ENCODE results near the gene PAM.

GRCh38 chr5:102792705-102793104 is 37.6 kb downstream of the PAM start:
- TF ChIP-seq POLR2A (IDR thresholded peaks at IDR 0.05) (no peak), POLR2AphosphoS5 (IDR thresholded peaks at IDR 0.05) (no peak)
- TF ChIP-seq, protein P1, sequence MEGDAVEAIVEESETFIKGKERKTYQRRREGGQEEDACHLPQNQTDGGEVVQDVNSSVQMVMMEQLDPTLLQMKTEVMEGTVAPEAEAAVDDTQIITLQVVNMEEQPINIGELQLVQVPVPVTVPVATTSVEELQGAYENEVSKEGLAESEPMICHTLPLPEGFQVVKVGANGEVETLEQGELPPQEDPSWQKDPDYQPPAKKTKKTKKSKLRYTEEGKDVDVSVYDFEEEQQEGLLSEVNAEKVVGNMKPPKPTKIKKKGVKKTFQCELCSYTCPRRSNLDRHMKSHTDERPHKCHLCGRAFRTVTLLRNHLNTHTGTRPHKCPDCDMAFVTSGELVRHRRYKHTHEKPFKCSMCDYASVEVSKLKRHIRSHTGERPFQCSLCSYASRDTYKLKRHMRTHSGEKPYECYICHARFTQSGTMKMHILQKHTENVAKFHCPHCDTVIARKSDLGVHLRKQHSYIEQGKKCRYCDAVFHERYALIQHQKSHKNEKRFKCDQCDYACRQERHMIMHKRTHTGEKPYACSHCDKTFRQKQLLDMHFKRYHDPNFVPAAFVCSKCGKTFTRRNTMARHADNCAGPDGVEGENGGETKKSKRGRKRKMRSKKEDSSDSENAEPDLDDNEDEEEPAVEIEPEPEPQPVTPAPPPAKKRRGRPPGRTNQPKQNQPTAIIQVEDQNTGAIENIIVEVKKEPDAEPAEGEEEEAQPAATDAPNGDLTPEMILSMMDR (IDR thresholded peaks at IDR 0.05) = no peak

Measured in breast epithelium (tissue), 3 donors.